ENCODE results near the gene FBXL13.

FBXL13 gene

GRCh38 chr7:102918845-102919244, 155.8 kb downstream of the FBXL13 start:
- TF ChIP-seq CTCF (IDR thresholded peaks at IDR 0.05; ENCODE audit: low read depth, low read length) = no peak

GRCh38 chr7:102917436-102918353, 156.9 kb downstream of the FBXL13 start:
- no peaks in the 10 kb centered on the region for H3K9me3 ChIP-seq (ENCODE audit: severe bottlenecking)
- no peak overlapping the region for H3K27ac ChIP-seq
- peak; percentile 16; the same call in 1 of the 2 replicates for TF ChIP-seq CTCF (IDR thresholded peaks at IDR 0.05; ENCODE audit: low read depth, low read length)
- DNase-seq = no peak
- no peaks in the 10 kb centered on the region for H3K27me3 ChIP-seq (ENCODE audit: insufficient read depth, low read depth, severe bottlenecking)
- H3K4me3 ChIP-seq (ENCODE audit: low read depth, low read length) = no peak overlapping the region
- no peaks in the 10 kb centered on the region for H3K36me3 ChIP-seq

More at GRCh38 chr7:102918845-102919244, 155.8 kb downstream of the FBXL13 start:
- H3K36me3 ChIP-seq = no peaks in the 10 kb centered on the region
- no peaks in the 10 kb centered on the region for H3K9me3 ChIP-seq (ENCODE audit: severe bottlenecking)
- no peak for DNase-seq
- H3K27me3 ChIP-seq (ENCODE audit: insufficient read depth, low read depth, severe bottlenecking) = no peaks in the 10 kb centered on the region
- no peak overlapping the region for H3K27ac ChIP-seq
- no peak overlapping the region for H3K4me3 ChIP-seq (ENCODE audit: low read depth, low read length)

- no peak for DNase-seq
- Histone ChIP-seq H3K9me3 (ENCODE audit: severe bottlenecking) (no peaks in the 10 kb centered on the region), H3K27ac (peak overlapping the region; percentile 4), H3K36me3 (no peaks in the 10 kb centered on the region), H3K27me3 (ENCODE audit: insufficient read depth, low read depth, severe bottlenecking) (no peaks in the 10 kb centered on the region), H3K4me3 (ENCODE audit: low read depth, low read length) (no peak overlapping the region)
- TF ChIP-seq CTCF (IDR thresholded peaks at IDR 0.05; ENCODE audit: low read depth, low read length) = no peak
Observed at GRCh38 chr7:102916881-102917280, 157.7 kb downstream of the FBXL13 start.

- Histone ChIP-seq H3K4me3 (ENCODE audit: low read depth, low read length) (no peak overlapping the region), H3K36me3 (no peaks in the 10 kb centered on the region), H3K27ac (peak overlapping the region; percentile 4; the same call in 1 of the 2 replicates), H3K27me3 (ENCODE audit: insufficient read depth, low read depth, severe bottlenecking) (no peaks in the 10 kb centered on the region), H3K9me3 (ENCODE audit: severe bottlenecking) (no peaks in the 10 kb centered on the region)
- no peak for DNase-seq
- TF ChIP-seq CTCF (IDR thresholded peaks at IDR 0.05; ENCODE audit: low read depth, low read length) = no peak
Observed at GRCh38 chr7:102916426-102916825, 158.2 kb downstream of the FBXL13 start.

GRCh38 chr7:102914585-102914984, 160.0 kb downstream of the FBXL13 start:
- Histone ChIP-seq H3K9me3 (ENCODE audit: severe bottlenecking) (no peaks in the 10 kb centered on the region), H3K36me3 (no peaks in the 10 kb centered on the region), H3K27ac (peak overlapping the region; percentile 73), H3K4me3 (ENCODE audit: low read depth, low read length) (peak overlapping the region; percentile 41), H3K27me3 (ENCODE audit: insufficient read depth, low read depth, severe bottlenecking) (no peaks in the 10 kb centered on the region)
- peak; percentile 85 for DNase-seq
- no peak for TF ChIP-seq CTCF (IDR thresholded peaks at IDR 0.05; ENCODE audit: low read depth, low read length)
